NCI-H128 (cell line): ENCODE data around the gene PCF11.
"Not testable (repeated sequence)": the region's sequence is repeated elsewhere in the genome, so short reads cannot be mapped to it uniquely, and the experiment has no call there.

Source experiments
- DNase-seq: peaks from one replicate; lab custom pipeline; 2025; ENCODE audit not compliant: unreplicated experiment; lab: John Stamatoyannopoulos, UW

PCF11 gene

GRCh38 chr11:83191491-83191890 lies 34.6 kb downstream of the PCF11 start:
- DNase-seq, result no peak

DNA sequence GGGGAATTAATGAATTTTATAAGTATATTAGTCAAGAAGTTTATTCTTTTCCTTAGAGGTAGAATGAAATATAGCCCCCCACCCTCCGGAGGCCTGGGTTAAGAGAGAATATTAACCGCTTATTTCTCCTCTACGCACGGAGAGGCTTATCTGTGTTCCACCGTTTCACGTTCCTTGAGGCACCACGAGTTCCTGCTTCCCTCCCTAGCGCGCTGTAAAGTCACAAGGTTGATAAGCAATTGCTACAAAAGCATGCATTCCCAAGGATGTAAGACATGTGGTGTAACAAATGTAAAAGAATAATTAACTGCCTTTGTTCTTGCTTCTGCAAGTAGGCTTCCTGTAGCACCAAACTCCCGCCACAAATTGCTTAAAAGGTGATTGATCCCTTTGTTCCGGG lies 35.1 kb downstream of the PCF11 start:
- no peak for DNase-seq

DNA sequence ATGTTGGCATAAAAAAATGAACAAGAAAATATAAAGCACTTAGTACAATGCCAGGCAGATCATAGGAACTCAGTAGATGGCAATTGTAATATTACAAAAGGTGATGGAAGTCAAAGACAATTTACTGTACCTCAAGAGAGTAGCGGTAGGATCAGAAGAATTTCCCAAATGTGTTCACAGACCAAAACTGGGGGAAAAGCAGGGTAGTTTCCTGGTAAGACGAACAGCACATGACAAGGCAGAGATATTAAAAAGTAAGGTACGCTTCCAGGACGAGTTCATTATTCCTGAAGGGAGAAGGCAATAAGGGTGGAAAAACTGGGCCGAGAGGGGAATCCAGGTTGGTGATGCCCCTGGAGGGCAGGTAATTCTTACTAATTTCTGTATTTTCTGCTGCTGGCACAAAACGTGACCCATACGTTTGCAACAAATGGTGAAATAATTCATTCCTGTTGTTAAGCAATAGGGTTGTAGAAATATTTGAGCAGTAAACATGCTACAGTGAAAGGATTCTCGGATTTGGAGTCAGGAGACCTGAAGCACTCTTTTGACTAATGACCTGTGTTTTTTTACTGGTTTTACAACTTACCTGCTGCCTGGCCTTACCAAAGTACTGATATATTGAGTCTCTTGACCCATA lies 35.8 kb downstream of the PCF11 start:
- DNase-seq, result no peak

GRCh38 chr11:83193315-83194280 lies 36.7 kb downstream of the PCF11 start, which contains the start of gene ANKRD42:
TSS of gene ANKRD42 (plus strand) at chr11:83193712. CDS start at chr11:83194671, 959 bp downstream.
- peak; percentile 76 for DNase-seq

GRCh38 chr11:83194281-83195142 lies 37.6 kb downstream of the PCF11 start:
- no peak for DNase-seq

DNA sequence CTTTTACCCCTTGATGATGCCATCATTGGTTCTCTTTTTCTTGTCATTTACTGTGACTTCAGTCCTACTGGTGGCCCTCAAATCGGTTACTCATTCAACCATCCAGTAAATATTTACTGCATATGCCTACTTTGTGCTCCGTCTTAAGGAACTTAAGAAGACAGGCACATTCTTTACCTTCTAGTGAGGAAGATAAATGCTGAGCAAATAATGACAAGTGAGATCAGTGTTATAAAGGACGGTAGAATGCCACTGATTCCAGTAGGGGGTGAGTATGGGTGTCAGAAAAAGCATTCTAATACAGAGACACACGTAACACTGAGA lies 38.2 kb downstream of the PCF11 start:
- DNase-seq, result no peak

DNA sequence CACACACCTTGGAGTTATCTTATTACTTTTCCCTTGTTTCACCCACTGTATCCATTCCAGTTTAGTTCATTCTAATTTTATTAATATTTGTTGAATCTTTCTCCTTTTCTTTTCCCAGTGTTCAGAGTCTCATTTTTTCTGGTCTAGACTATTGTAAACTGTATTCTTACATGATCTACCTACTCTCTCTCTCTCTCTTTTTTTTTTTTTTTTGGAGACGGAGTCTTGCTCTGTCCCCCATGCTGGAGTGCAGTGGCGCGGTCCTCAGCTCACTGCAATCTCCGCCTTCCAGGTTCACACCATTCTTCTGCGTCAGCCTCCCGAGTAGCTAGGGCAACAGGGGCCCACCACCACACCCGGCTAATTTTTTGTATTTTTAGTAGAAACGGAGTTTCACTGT lies 38.7 kb downstream of the PCF11 start:
- no peak for DNase-seq

- no peak for DNase-seq
These were observed 43.1 kb downstream of the PCF11 start for GRCh38 chr11:83200035-83200434.

DNA sequence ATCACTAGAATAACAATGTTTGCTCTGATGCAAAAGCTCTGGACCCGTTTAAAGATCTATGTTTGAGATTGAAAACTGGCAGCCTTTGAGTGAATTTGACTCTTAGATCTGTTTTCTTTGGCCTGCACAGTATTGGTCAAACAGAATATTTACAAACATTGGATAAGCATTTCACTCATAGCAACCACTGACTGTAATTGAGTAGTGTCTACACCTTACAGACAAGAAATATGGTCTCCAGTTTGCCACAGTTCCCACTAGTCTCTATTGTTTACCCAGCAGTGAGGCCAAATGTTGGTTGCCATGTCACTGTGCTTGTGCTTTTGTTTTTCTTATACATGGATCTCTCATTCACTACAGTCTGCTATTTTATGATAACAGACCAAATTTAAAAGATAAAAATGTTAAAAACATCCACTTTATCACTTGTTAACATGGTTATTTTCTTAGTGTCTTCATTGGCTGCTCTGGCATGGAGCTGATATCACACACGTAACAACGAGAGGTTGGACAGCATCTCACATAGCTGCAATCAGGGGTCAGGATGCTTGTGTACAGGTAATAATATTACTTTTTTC lies 48.8 kb downstream of the PCF11 start:
- no peak for DNase-seq

GRCh38 chr11:83206221-83206620 lies 49.3 kb downstream of the PCF11 start:
- no peak for DNase-seq

DNA sequence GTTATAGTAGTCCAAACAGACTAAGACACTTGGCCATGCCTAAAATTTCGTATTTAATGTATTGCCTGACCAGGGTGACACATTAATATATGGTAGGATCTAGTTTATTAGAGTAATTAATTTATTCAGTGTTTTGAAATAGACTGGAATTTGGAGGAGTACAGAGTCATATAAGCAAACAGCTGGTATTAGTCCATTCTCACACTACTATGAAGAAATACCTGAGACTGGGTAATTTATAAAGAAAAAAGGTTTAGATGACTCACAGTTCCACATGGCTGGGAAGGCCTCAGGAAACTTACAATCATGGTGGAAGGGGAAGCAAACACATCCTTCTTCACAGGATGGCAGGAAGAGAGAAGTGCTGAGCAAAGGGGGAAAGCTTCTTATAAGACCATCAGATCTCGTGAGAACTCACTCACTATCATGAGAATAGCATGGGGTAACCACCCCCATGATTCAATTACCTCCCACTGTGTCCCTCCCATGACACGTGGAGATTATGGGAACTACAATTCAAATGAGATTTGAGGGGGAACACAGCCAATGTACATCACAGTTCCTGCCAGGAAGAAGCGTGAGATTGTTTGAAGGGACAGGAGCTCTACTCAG lies 49.9 kb downstream of the PCF11 start:
- not testable (repeated sequence) for DNase-seq

DNA sequence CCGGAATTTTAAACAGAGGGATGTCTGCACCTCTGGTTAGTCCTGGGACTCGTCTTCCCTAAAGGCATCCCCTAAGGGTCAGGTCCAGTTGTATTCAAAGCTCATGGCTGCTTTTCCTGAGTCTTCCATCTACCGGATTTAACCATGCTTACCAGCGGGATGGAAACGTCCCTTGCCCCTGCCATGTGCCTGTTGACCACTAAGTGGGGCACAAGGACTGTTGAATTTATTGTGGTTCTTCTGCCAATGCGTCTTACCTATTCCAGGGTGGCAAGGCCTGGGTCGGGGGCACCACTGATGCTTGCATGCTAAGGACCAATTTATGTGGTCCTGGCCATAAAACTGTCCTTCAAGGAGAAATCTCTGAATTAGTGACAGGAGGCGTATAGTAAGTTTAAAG lies 62.2 kb downstream of the PCF11 start:
- DNase-seq, result no peak

DNA sequence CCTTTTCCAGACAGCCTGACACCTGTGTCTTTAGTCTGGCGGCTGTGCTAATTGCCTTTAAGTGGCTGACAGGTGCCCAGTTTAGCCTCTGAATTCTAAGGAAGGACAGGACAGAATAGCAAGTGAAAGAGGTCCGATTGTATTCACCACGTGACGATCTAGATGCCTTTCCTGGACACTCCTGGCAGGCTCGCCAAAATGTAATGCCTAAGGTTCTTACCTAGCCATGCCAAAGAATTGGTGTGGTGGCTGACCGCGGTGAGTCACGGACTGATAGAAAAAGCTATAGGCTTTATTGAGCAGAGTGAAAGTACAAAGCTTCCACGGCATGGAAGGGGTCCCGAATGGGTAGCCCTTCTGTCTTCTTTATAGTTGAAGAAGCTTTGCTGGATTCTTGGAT lies 63.3 kb downstream of the PCF11 start:
- no peak for DNase-seq

DNA sequence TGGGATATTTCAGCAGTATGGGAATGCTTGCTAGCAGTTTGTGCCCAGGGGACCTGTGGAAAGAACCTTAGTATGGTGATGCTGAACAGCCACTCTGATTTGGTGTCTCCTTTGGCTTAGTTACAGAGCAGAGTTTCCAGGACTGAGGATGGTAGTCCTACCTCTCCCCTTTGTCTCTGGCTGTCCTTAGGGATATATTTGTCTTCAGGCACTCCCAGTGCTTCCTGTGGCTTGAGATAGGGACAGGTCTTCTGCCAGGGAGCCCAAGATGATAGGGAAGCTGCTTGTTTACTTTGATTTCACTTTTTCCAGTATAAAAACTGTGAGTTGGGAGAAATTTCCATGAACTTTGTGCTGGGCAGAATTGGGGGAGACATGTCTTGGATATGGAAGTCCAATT lies 64.8 kb downstream of the PCF11 start:
- no peak for DNase-seq

GRCh38 chr11:83222499-83222898 lies 65.6 kb downstream of the PCF11 start:
- DNase-seq, result no peak

DNA sequence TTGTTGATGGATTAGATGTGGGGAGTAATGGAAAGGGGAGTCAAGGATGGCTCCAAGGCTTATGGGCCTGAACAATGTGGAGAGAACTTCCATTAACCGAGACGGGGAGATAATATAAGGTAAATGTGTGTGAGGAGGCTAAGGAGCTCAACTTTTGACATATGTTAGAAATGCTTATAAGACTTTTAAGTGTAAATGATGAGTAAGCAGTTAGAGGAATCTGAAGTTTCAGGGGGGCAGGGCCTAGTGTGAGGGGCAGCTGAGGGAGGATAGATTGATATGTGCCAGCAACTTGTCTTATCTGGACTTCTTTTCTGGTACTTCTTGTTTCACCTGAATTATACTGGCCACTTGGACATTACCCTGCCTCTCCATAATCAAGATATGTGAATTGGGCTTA lies 66.5 kb downstream of the PCF11 start:
- DNase-seq, result no peak

GRCh38 chr11:83235825-83236224 lies 78.9 kb downstream of the PCF11 start:
- DNase-seq, result no peak
